SK-N-SH (cell line): ENCODE measurements around the gene FAM174B.

Source experiments
- EP300 ChIP-seq, 2 experiments: IDR thresholded peaks; 2 replicates each; pipeline versions ENCODE4 v1.4.0 to v1.6.1; 2012; ENCODE audit warnings: borderline replicate concordance in 1 of 2, low read depth in 1 of 2, low read length in 1 of 2
- EZH2phosphoT487 ChIP-seq: fragments of 200-600 bp; sonication (generic); IDR thresholded peaks from 2 replicates; pipeline ENCODE4 v1.6.1; 2017; ENCODE audit warnings: low read depth, mixed run types, mild to moderate bottlenecking, antibody characterized with exemption, moderate library complexity, borderline replicate concordance
- GABPA ChIP-seq: IDR thresholded peaks from 2 replicates; pipeline ENCODE4 v1.4.0; 2012; ENCODE audit warnings: low read depth, mild to moderate bottlenecking
- JUND ChIP-seq: IDR thresholded peaks from 2 replicates; pipeline ENCODE4 v1.4.0; 2012
- MXI1 ChIP-seq: IDR thresholded peaks from 2 replicates; pipeline ENCODE4 v1.6.1; 2012; ENCODE audit warnings: mild to moderate bottlenecking, low read depth, low read length, improper control_type of control experiment
- NRF1 ChIP-seq: IDR thresholded peaks from 2 replicates; pipeline ENCODE4 v1.6.1; 2012; ENCODE audit warnings: low read depth, mild to moderate bottlenecking, low read length
- RXRA ChIP-seq: IDR thresholded peaks from 2 replicates; pipeline ENCODE4 v1.4.0; 2012; ENCODE audit warnings: low read depth, mild to moderate bottlenecking, borderline replicate concordance
- ZBTB33 ChIP-seq: IDR thresholded peaks from 2 replicates; pipeline ENCODE4 v1.4.0; 2012; ENCODE audit warnings: low read depth, borderline replicate concordance
- TF ChIP-seq, protein P1 (sequence below): IDR thresholded peaks from 2 replicates; pipeline ENCODE4 v1.6.1; 2012; ENCODE audit warnings: mild to moderate bottlenecking, low read depth, low read length, moderate library complexity
- TF ChIP-seq, protein P2 (sequence below): fragments of 200-600 bp; sonication (generic); IDR thresholded peaks from 2 replicates; pipeline ENCODE4 v1.6.1; 2017; ENCODE audit warnings: antibody characterized with exemption, mild to moderate bottlenecking, moderate library complexity

- TF ChIP-seq, protein P1, sequence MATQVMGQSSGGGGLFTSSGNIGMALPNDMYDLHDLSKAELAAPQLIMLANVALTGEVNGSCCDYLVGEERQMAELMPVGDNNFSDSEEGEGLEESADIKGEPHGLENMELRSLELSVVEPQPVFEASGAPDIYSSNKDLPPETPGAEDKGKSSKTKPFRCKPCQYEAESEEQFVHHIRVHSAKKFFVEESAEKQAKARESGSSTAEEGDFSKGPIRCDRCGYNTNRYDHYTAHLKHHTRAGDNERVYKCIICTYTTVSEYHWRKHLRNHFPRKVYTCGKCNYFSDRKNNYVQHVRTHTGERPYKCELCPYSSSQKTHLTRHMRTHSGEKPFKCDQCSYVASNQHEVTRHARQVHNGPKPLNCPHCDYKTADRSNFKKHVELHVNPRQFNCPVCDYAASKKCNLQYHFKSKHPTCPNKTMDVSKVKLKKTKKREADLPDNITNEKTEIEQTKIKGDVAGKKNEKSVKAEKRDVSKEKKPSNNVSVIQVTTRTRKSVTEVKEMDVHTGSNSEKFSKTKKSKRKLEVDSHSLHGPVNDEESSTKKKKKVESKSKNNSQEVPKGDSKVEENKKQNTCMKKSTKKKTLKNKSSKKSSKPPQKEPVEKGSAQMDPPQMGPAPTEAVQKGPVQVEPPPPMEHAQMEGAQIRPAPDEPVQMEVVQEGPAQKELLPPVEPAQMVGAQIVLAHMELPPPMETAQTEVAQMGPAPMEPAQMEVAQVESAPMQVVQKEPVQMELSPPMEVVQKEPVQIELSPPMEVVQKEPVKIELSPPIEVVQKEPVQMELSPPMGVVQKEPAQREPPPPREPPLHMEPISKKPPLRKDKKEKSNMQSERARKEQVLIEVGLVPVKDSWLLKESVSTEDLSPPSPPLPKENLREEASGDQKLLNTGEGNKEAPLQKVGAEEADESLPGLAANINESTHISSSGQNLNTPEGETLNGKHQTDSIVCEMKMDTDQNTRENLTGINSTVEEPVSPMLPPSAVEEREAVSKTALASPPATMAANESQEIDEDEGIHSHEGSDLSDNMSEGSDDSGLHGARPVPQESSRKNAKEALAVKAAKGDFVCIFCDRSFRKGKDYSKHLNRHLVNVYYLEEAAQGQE: no peak
- TF ChIP-seq, protein P2, sequence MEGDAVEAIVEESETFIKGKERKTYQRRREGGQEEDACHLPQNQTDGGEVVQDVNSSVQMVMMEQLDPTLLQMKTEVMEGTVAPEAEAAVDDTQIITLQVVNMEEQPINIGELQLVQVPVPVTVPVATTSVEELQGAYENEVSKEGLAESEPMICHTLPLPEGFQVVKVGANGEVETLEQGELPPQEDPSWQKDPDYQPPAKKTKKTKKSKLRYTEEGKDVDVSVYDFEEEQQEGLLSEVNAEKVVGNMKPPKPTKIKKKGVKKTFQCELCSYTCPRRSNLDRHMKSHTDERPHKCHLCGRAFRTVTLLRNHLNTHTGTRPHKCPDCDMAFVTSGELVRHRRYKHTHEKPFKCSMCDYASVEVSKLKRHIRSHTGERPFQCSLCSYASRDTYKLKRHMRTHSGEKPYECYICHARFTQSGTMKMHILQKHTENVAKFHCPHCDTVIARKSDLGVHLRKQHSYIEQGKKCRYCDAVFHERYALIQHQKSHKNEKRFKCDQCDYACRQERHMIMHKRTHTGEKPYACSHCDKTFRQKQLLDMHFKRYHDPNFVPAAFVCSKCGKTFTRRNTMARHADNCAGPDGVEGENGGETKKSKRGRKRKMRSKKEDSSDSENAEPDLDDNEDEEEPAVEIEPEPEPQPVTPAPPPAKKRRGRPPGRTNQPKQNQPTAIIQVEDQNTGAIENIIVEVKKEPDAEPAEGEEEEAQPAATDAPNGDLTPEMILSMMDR: no peak
- TF ChIP-seq JUND: no peak
- no peak for TF ChIP-seq MXI1
- no peak for TF ChIP-seq EZH2phosphoT487
- no peak for TF ChIP-seq EP300 (IDR thresholded peaks at IDR 0.05; ENCODE audit: borderline replicate concordance in 1 of 2, low read depth in 1 of 2, low read length in 1 of 2)
- no peak for TF ChIP-seq NRF1
- no peak for TF ChIP-seq RXRA
- no peak for TF ChIP-seq GABPA
- TF ChIP-seq ZBTB33: no peak
Measured at GRCh38 chr15:92582206-92582605, 73.4 kb downstream of the FAM174B start.
